ENCODE measurements around the gene TAX1BP1. TPM values are rescaled to one million over a fixed set of nuclear protein-coding genes. Genes with fewer than 3 reads are reported as not detected.
A peak's percentile ranks its signal among the peaks of the same experiment; 100 is the strongest.

Gene TAX1BP1
- total RNA-seq, result 89.4 TPM

- peak; percentile 93 for DNase-seq
Observed at GRCh38 chr7:27739909-27740448, at the start of gene TAX1BP1. TAX1BP1 (plus strand) TSS chr7:27740162; CDS start chr7:27748525, 8,363 bp downstream.

GRCh38 chr7:27690649-27691048, 49.3 kb upstream of the TAX1BP1 start:
- DNase-seq, result no peak

- peak; percentile 11 for DNase-seq
Observed at GRCh38 chr7:27693794-27694193, 46.2 kb upstream of the TAX1BP1 start.

GRCh38 chr7:27695096-27695495, 44.9 kb upstream of the TAX1BP1 start:
- DNase-seq, result no peak

- DNase-seq, result peak; percentile 46
Observed at GRCh38 chr7:27697861-27698430, 42.0 kb upstream of the TAX1BP1 start.

- DNase-seq, result peak; percentile 35
Observed at GRCh38 chr7:27699751-27700150, 40.2 kb upstream of the TAX1BP1 start.

GRCh38 chr7:27700501-27700900, 39.5 kb upstream of the TAX1BP1 start:
- no peak for DNase-seq

- DNase-seq, result no peak
Observed at GRCh38 chr7:27703181-27703580, 36.8 kb upstream of the TAX1BP1 start.

- DNase-seq, result peak; percentile 13
Observed at GRCh38 chr7:27704422-27705199, 35.4 kb upstream of the TAX1BP1 start.

GRCh38 chr7:27705200-27705594, 34.8 kb upstream of the TAX1BP1 start:
- DNase-seq, result no peak

GRCh38 chr7:27708485-27708884, 31.5 kb upstream of the TAX1BP1 start:
- DNase-seq, result no peak

- DNase-seq, result no peak
Observed at GRCh38 chr7:27709137-27710075, 30.6 kb upstream of the TAX1BP1 start.

- DNase-seq, result no peak
Observed at GRCh38 chr7:27712217-27712616, 27.7 kb upstream of the TAX1BP1 start.

GRCh38 chr7:27714831-27715444, 25.0 kb upstream of the TAX1BP1 start:
- DNase-seq, result no peak

- no peak for DNase-seq
Observed at GRCh38 chr7:27723085-27723484, 16.9 kb upstream of the TAX1BP1 start.

GRCh38 chr7:27727058-27727457, 12.9 kb upstream of the TAX1BP1 start:
- no peak for DNase-seq

- DNase-seq, result no peak
Observed at GRCh38 chr7:27730112-27730511, 9.8 kb upstream of the TAX1BP1 start.

- DNase-seq, result no peak
Observed at GRCh38 chr7:27734583-27734982, 5.4 kb upstream of the TAX1BP1 start.

GRCh38 chr7:27735165-27735564, 4.8 kb upstream of the TAX1BP1 start:
- DNase-seq, result no peak

GRCh38 chr7:27735831-27736230, 4.1 kb upstream of the TAX1BP1 start:
- DNase-seq, result no peak

GRCh38 chr7:27737178-27737577, 2.8 kb upstream of the TAX1BP1 start:
- no peak for DNase-seq

GRCh38 chr7:27737616-27738015, 2.3 kb upstream of the TAX1BP1 start:
- DNase-seq, result no peak

Measured in skin of body (tissue), 2 donors.